Measurements from ENCODE around the gene ANKRD11. TPM values are rescaled to one million over a fixed set of nuclear protein-coding genes. Genes with fewer than 3 reads are reported as not detected.
A peak's percentile ranks its signal among the peaks of the same experiment; 100 is the strongest.

Gene ANKRD11
- total RNA-seq, 1 experiment from 2014 or later, result 99.4 TPM

GRCh38 chr16:89385712-89386111 lies 104.6 kb downstream of the ANKRD11 start:
- Histone ChIP-seq H3K27me3 (ENCODE audit: control insufficient read depth, insufficient read depth, low read length) (no peaks in the 10 kb centered on the region), H3K9me3 (ENCODE audit: control insufficient read depth, insufficient read depth, low read depth, low read length) (no peaks in the 10 kb centered on the region), H3K4me3 (ENCODE audit: low read depth in 2 of 2, low read length in 2 of 2) (no peak overlapping the region), H3K27ac (ENCODE audit: low read length) (no peak overlapping the region), H3K36me3 (ENCODE audit: control insufficient read depth, insufficient read depth, low read length) (no peaks in the 10 kb centered on the region), H3K4me1 (ENCODE audit: control insufficient read depth, insufficient read depth, low read length) (peaks cover 49% of the 10 kb centered on the region)
- TF ChIP-seq POLR2AphosphoS5 (IDR thresholded peaks at IDR 0.05; ENCODE audit: low read depth, low read length) (no peak), TCF7L2 (IDR thresholded peaks at IDR 0.05; ENCODE audit: low read depth, low read length) (no peak)
- TF ChIP-seq, protein P1, sequence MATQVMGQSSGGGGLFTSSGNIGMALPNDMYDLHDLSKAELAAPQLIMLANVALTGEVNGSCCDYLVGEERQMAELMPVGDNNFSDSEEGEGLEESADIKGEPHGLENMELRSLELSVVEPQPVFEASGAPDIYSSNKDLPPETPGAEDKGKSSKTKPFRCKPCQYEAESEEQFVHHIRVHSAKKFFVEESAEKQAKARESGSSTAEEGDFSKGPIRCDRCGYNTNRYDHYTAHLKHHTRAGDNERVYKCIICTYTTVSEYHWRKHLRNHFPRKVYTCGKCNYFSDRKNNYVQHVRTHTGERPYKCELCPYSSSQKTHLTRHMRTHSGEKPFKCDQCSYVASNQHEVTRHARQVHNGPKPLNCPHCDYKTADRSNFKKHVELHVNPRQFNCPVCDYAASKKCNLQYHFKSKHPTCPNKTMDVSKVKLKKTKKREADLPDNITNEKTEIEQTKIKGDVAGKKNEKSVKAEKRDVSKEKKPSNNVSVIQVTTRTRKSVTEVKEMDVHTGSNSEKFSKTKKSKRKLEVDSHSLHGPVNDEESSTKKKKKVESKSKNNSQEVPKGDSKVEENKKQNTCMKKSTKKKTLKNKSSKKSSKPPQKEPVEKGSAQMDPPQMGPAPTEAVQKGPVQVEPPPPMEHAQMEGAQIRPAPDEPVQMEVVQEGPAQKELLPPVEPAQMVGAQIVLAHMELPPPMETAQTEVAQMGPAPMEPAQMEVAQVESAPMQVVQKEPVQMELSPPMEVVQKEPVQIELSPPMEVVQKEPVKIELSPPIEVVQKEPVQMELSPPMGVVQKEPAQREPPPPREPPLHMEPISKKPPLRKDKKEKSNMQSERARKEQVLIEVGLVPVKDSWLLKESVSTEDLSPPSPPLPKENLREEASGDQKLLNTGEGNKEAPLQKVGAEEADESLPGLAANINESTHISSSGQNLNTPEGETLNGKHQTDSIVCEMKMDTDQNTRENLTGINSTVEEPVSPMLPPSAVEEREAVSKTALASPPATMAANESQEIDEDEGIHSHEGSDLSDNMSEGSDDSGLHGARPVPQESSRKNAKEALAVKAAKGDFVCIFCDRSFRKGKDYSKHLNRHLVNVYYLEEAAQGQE (IDR thresholded peaks at IDR 0.05; ENCODE audit: insufficient read depth in 1 of 2, low read depth in 2 of 2, low read length in 1 of 2), result no peak
- in situ Hi-C loops (cut with HindIII; ENCODE audit: low pct_unique_long_range_greater_than_20kb, low sequenced_read_pairs) (no loop called here), intact Hi-C loops (cut with micrococcal nuclease; ENCODE audit: unreplicated experiment) (no loop called here)
- CTCF ChIA-PET, result no interaction called here
- TSS peak; percentile 45 for BruUV-seq (replicated peaks)
- no peak for DNase-seq (ENCODE audit: low read depth, low spot score)
- POLR2A ChIA-PET, result no interaction called here
- ATAC-seq, result no peak

DNA sequence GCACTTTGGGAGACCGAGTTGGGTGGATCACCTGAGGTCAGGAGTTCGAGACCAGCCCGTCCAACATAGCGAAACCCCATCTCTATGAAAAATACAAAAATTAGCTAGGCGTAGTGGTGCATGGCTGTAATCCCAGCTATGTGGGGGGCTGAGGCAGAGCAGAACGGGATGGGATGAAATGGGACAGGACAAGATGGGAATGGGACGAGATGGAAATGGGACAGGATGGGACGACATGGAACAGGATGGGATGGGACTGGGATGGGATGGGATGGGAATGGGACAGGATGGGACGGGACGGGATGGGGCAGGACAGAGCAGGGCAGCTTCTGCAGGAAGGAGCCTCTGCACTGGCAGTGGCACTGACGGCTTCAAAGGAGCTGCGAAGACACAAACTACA lies 106.1 kb downstream of the ANKRD11 start:
- TF ChIP-seq, protein P1 (IDR thresholded peaks at IDR 0.05; ENCODE audit: insufficient read depth in 1 of 2, low read depth in 2 of 2, low read length in 1 of 2), result no peak
- TF ChIP-seq SIN3A (IDR thresholded peaks at IDR 0.05; ENCODE audit: borderline replicate concordance, insufficient read depth, low read depth, low read length), result no peak
- TF ChIP-seq POLR2AphosphoS5 (IDR thresholded peaks at IDR 0.05; ENCODE audit: low read depth, low read length), result no peak
- TF ChIP-seq TCF7L2 (IDR thresholded peaks at IDR 0.05; ENCODE audit: low read depth, low read length), result no peak
- TF ChIP-seq, protein P2, sequence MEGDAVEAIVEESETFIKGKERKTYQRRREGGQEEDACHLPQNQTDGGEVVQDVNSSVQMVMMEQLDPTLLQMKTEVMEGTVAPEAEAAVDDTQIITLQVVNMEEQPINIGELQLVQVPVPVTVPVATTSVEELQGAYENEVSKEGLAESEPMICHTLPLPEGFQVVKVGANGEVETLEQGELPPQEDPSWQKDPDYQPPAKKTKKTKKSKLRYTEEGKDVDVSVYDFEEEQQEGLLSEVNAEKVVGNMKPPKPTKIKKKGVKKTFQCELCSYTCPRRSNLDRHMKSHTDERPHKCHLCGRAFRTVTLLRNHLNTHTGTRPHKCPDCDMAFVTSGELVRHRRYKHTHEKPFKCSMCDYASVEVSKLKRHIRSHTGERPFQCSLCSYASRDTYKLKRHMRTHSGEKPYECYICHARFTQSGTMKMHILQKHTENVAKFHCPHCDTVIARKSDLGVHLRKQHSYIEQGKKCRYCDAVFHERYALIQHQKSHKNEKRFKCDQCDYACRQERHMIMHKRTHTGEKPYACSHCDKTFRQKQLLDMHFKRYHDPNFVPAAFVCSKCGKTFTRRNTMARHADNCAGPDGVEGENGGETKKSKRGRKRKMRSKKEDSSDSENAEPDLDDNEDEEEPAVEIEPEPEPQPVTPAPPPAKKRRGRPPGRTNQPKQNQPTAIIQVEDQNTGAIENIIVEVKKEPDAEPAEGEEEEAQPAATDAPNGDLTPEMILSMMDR (IDR thresholded peaks at IDR 0.05), result no peak
- H3K36me3 ChIP-seq (ENCODE audit: control insufficient read depth, insufficient read depth, low read length), result no peaks in the 10 kb centered on the region
- ATAC-seq (no peak), DNase-seq (ENCODE audit: low read depth, low spot score) (no peak)
- intact Hi-C loops (cut with micrococcal nuclease; ENCODE audit: unreplicated experiment) (no loop called here), in situ Hi-C loops (cut with HindIII; ENCODE audit: low pct_unique_long_range_greater_than_20kb, low sequenced_read_pairs) (no loop called here)
- peaks cover 61% of the 10 kb centered on the region for H3K4me1 ChIP-seq (ENCODE audit: control insufficient read depth, insufficient read depth, low read length)
- H3K4me3 ChIP-seq (ENCODE audit: low read depth in 2 of 2, low read length in 2 of 2), result no peak overlapping the region
- ChIA-PET POLR2A (no interaction called here), CTCF (no interaction called here)
- no TSS peak for BruUV-seq (replicated peaks)
- H3K9me3 ChIP-seq (ENCODE audit: control insufficient read depth, insufficient read depth, low read depth, low read length), result no peaks in the 10 kb centered on the region
- H3K27me3 ChIP-seq (ENCODE audit: control insufficient read depth, insufficient read depth, low read length), result no peaks in the 10 kb centered on the region
- no peak overlapping the region; the same call in 1 of the 2 replicates for H3K27ac ChIP-seq (ENCODE audit: low read length)

Measured in Panc1 (cell line).